ENCODE measurements around the gene TSPAN9.

The TSPAN9 gene

GRCh38 chr12:3332188-3332587 is 255.0 kb downstream of the TSPAN9 start:
- DNase-seq: no peak
- intact Hi-C loops (cut with DNase I): no loop called here

- intact Hi-C loops (cut with DNase I): no loop called here
- peak in 8 of 10 donors; percentile 29 to 93 (median 56) for DNase-seq
Measured at GRCh38 chr12:3333583-3333982, 256.4 kb downstream of the TSPAN9 start.

GRCh38 chr12:3333991-3334391 is 256.8 kb downstream of the TSPAN9 start:
- peak in 5 of 10 donors; percentile 31 to 89 (median 85) for DNase-seq
- intact Hi-C loops (cut with DNase I): no loop called here

- peak in 3 of 10 donors; percentile 4 to 26 (median 4) for DNase-seq
- intact Hi-C loops (cut with DNase I): no loop called here
Measured at GRCh38 chr12:3335078-3335487, 257.9 kb downstream of the TSPAN9 start.
